GM19023 (cell line): Measurements from ENCODE around the gene MEPE.

Source experiments
- ATAC-seq: cut with Tn5 transposase; IDR thresholded peaks from one replicate; pipeline ENCODE4 v1.9.1; 2021; ENCODE audit warnings: mild to moderate bottlenecking, moderate library complexity; ENCODE audit not compliant: unreplicated experiment

Gene MEPE, protein sequence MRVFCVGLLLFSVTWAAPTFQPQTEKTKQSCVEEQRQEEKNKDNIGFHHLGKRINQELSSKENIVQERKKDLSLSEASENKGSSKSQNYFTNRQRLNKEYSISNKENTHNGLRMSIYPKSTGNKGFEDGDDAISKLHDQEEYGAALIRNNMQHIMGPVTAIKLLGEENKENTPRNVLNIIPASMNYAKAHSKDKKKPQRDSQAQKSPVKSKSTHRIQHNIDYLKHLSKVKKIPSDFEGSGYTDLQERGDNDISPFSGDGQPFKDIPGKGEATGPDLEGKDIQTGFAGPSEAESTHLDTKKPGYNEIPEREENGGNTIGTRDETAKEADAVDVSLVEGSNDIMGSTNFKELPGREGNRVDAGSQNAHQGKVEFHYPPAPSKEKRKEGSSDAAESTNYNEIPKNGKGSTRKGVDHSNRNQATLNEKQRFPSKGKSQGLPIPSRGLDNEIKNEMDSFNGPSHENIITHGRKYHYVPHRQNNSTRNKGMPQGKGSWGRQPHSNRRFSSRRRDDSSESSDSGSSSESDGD

DNA sequence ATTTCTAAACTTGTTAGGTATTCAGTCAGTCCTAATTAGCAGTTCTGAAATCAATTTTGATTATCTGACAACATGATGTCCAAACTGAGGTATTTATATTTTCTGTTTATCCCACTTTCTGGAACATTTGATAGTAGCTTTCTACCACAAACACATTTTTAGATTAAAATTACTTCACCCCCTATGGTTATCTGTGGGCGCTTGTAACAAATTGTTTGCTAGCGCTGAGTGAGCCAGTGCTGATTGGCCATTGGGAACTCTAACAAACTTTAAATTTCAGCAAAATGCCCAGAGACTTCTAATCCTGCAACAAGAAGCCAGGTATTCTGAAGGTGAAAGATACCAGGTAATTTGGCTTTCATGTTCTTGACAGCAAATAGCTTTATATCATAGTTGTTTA, at the start of gene MEPE:
Gene MEPE (plus strand): TSS at position 301 of the 400 bp plus-strand sequence. CDS start 1,746 bp downstream, outside the sequence.
- ATAC-seq, result no peak

DNA sequence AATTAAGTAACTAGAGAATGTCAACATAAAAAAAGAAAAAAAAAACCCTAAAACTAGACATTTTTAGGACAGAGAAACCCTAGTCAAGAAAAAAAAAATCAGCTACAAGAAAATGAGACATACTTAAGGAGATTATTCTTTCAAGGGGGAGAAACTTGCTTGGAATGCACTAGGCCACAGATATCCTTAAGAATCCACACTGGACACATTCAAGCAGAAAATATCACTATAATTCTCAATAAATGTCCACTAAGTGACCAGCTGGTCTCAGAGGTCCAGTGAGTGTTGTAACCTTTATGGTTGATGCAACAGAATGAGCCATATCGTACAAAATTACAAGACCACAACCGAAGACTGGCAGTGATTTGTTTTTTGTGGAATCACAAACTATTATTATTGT, 49.0 kb upstream of the MEPE start:
- no peak for ATAC-seq

DNA sequence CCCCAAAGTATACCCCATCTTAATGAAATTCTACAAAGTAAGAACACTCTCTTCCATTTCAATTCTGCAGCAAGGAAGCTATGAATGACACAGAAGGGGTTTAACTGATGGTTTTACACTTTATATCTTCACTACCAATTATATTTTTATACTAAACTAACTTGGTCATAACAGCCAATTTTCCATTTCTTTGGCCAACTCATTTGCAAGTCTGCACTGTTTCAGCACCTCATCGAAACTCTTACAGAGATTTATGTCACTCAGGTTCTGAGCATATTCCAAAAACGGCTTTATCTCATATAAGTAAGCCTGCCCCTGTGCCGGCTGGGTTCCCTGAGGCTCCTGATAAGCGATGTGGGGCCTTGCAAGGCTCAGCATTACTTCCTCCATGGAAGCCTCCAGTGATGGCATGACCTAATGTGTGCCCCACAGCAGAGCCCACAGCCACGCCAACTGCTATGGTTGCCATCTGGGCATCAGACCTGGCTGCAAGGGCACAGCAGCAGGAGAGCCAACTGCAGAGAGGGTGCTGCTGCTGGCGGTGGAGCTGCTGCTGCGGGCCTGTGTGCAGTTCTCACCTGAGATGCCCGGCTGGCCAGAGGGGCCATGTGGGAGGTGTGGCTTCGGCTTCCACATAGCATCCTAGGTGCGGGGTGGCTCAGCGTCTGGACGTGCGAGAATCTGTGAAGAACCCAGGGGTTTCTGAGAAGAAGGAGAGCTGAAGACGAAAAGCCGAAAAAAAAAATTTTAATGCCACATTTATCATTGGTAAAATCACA, 46.8 kb upstream of the MEPE start:
- ATAC-seq, result no peak

DNA sequence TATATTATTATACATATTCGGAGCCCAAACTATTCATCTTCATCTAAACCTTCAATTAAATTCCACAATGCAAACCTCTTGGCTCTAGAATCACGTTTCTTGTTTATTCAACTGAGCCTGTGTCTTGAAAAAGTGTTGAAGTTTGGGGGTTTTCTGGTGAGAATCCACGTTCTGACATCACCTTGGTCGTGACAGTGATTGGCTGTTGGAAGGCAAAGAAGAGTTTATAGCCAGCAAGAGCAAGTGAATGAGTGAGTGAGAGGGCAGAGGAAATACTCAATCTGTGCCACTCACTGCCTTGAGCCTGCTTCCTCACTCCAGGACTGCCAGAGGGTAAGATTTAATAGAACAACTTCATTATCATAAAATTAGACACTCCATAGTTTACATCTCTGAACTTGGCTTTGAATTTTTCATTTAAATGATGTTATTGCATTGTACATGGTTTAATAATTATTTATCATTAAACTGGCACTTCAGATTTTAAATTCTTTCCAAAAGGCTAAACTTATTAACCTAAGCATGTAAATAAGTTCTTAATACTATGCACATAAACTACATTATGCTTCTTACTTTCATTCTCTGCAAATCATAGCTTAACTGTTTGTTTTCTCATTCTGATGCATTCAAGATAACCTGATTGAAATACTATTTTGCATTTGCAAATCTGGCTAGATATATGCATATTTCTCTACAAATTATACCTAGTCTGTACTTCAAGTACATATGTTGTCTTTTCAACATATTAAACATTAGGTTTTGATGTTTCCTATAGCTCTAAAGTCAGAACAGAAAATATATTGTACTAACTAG, 33.3 kb upstream of the MEPE start, which contains the start of gene IBSP:
Gene IBSP (plus strand): TSS at position 254 of the 813 bp plus-strand sequence. CDS start 2,808 bp downstream, outside the sequence.
- no peak for ATAC-seq

DNA sequence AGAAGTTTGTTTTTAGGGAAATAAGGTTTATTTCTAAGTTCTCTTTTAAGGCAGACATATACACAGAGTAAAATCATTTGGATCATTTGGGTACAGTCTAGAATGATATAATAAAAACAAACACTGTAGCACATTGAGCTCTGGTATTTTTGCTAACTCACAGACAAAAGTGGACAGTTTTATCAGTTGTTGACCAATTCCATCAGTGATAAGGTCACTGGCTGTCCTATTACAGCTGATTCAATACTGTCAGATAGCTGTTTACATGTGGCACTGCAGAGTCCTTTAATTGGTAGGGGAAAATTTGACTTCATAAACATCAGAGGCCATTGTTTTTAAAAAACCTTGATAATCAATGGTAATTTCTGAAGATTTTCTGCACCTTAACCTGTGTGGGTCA, 29.9 kb upstream of the MEPE start:
- no peak for ATAC-seq

DNA sequence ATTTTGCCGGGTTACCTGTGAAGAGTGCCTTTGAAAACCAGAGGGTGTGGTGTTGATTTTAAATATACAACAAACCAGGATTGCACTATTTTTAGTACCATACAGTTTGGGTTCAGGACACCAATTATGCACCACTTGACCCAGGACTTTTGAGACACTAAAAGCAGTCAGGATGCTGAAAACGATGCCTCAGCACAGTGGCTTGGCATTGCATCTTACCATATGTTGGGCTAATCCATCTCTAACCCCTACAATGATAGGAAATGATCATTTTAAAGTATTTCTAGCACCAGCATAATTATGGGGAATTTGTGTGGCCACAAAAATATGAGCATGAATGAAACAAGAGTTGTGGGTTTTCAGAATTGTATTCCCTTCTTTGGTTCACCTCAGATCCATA, 29.3 kb upstream of the MEPE start:
- ATAC-seq, result no peak

DNA sequence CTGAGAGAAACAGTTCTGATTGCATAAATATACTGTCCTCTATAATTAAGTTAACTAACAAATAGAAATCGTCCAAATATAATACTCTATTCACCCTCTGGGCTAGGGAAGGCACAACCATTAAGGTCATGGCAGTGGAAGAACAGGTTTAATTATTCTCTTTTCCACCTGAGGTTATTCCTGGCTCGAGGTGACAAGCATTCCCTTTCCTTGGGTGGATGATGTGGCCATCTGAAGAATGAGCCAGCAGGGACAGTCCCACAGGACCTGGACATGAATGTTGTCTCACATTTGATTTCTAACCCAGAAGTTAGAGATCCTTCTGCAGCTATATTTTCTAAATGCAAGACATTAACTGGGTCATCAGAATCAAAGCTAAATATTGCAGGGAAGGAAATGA, 27.9 kb upstream of the MEPE start:
- no peak for ATAC-seq

DNA sequence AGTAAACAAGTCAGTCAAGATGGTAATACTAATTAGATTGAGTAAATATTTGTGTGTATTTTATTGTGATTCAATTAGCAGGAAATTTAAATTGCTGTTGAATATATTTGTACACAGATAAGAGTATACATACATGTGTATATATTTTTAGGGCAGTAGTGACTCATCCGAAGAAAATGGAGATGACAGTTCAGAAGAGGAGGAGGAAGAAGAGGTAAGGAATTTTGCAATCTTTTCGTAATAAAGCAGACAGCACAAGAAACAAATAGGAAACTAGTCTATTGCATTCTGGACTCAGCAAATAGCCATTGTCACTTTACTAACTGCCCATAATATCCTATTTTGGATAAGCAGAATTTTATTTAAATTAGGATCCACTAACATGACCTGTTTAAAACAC, 26.8 kb upstream of the MEPE start:
- ATAC-seq, result no peak

DNA sequence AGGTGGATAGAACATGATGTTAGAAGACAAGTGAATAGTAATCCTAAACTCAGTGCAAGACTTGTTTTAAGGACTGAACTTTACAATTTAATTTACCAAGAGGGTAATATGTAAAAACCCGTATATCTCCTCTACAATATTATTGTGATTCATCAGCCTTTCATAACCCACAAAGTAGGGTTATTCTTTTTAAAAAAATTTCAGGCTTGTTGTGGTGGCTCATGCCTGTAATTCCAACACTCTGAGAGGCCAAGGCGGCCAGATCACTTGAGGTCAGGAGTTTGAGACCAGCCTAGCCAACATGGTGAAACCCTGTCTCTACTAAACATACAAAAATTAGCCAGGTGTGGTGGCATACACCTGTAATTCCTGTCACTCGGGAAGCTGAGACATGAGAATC, 26.2 kb upstream of the MEPE start:
- ATAC-seq, result no peak

DNA sequence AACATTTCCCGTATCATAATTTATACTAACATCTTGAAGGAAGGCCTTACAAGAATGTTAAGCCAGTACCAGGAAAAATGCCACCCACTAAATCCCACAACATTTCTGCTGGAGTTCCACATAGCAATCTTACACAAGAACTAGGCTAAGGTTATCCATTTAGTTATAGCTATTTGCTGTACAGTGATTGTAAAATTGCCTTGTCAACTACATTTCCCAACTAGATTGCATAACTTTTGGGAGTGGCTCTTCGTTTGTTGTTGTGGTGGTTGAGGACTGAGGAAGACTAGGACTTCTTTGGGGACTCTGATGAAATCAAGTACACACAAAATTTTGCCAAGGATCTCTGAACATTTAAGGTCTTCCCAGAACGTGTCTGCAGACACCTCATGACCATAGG, 25.4 kb upstream of the MEPE start:
- no peak for ATAC-seq

DNA sequence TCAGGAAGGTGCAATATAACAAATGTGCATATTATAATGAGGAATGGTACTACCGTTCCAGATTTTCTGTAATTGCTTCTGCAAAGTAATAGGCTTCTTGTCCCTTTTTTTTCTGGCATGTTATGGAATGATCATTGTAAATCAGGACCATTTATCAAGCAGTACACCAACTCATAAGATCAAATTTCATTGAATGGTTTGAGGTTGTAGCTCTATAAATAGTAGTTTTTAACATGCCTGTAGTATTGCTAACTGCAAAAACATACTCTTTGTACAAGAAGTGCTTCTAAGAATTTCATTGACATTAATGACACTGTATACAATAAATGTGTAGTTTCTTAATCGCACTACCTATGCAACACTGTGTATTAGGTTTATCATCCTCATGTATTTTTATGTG, 20.8 kb upstream of the MEPE start:
- no peak for ATAC-seq

DNA sequence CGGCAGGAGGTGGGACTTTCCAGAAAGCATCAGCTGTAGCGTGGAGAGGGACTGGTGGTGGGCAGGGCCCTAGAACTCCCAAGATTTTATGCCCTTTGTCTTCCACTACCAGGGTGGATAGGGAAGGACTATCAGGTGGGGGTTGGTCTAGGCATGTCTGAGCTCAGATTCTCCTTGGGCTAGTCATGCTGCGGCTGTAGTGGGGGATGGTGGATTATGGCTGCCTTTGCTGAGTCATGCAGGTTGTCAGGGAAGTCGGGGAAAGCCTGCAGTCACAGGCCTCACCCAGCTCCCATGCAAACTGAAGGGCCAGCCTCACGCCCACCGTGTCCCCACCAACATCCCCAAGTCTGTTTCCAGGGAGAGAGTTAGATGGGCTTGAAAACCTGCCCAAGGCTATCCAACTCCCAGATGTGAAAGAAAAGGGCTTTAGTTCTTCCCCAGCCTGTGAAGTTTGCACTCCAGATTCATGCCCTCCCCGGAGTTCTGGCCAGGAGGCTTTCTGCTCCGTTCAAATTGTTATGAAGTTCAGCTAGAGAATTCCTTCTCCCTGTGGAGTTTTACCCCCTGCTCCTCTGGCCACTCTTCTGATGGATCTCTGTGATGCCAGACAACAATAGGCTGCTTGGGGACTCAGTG, 13.4 kb upstream of the MEPE start:
- no peak for ATAC-seq

DNA sequence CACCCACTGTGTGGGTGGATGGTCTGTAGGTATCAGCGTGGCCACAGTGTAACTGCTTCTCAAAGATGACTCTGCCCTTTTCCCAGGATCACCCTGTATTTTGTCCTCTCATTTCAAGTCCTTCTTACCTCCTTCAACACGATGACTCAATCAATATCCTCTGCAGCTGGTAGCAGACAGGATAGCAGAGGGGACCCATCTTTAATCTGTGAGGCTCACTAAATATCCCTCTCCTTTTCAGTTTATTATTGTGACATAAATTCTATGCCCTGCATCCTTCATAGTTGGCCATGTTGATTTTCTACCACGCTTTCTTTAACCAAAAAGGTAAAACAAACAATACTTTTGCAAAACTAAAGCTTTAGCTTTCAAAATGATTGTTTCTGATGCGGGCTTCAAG, 9.6 kb upstream of the MEPE start:
- ATAC-seq, result no peak

DNA sequence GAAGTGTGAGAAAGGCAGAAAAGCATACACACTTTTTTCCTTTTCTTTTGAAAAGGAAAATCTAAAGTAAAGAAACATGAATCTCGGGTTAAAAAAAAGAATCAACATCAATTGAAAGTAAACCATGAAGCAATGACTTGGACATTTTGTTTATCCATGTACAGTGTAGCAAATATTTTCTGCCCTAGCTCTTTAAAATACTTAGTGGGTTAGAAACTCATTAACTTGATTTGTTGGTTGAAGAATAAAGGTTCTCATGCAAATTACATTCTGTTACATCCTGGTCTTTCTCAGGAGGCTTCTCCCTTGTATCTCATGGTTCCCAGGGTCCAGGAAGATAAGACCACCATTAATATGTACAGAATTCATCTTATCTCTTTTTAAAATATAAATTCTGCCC, 9.0 kb upstream of the MEPE start:
- ATAC-seq, result no peak

DNA sequence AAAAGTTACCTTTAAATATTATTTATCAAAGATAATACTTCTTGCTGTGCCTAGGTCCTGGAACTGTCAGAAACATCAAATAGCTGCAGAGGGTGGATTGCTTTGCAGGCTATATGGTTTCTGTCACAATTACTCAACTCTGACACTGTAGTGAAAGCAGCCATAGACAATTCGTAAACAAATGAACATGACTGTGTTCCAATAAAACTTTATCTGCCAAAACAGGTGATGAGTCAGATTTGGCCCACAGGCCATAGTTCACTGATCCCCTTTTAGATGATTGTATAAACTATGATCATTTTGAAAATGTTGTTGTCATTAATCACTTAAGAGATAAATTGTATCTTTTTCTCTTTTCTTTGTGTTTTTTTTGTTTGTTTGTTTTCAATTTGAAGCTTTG, 8.4 kb upstream of the MEPE start:
- ATAC-seq, result no peak

DNA sequence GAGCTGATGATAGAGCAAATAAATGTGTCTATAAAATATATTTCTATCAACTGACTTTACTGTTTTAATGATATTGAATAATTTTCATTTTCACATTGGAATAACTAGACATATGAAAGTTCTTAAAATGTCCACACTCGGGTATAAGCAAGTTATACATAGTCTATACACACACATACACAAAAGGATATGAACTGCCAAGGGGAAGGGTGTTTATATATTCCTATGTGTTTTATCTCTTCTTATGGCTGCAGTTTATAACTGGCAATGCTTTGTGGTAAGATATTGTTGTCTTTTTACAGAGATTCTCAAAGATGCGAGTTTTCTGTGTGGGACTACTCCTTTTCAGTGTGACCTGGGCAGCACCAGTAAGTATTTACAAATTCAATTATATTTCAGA, 1.6 kb downstream of the MEPE start:
- no peak for ATAC-seq

DNA sequence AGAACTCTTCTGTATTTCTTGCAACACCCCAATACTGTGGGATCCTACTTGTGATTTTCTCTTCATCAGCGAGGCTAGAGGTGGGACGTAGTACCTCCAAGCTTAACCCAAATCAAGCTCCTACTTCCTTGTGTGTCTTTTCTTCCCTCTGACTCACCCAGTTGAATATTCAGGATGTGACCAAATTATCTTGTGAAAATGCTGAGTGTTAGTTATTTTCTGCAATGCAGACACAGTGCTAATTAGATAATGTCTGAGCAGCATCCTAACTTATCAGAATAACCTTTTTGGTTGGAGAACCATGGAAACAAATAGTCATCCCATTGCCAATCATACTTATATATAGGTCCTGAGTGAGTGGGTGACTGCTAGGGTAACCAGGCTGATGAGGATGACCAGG, 2.4 kb downstream of the MEPE start:
- no peak for ATAC-seq

DNA sequence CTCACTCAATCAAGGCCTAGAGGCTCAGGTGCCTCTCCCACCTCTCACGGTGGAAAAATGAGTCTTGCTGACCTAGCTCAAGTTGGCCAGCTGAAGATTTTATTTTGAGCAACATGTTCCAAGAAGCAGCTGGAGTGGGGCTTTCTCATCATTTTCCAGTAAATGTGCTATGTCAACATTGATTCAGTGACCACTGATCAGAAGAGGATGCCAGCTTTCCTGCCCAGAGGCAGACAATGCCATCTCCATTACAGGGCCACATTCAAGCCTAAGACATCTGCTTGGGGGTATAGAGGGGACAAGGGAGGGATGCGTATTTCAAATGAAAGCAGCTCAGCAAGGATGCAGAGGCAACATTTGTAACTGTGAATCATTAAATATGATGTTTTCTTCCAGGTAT, 3.0 kb downstream of the MEPE start:
- ATAC-seq, result no peak

DNA sequence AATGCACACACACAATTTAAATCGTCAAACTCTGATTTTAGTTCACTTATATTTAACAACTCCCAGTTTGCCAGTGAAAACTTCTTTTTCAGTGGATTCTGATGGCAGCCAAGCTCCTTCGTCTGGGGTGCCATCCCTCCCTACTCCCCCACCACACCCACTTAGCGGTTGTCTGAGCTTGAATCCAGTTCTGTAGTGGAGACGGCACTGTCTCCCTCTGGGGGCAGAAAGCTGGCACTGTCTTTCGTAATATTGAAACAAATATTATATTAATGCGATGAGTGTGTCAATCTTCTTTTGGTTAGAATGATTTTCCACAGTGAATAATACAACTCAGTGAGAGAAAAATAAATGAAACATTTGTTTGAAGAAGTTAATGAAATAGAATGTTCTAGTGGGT, 5.4 kb downstream of the MEPE start:
- no peak for ATAC-seq

DNA sequence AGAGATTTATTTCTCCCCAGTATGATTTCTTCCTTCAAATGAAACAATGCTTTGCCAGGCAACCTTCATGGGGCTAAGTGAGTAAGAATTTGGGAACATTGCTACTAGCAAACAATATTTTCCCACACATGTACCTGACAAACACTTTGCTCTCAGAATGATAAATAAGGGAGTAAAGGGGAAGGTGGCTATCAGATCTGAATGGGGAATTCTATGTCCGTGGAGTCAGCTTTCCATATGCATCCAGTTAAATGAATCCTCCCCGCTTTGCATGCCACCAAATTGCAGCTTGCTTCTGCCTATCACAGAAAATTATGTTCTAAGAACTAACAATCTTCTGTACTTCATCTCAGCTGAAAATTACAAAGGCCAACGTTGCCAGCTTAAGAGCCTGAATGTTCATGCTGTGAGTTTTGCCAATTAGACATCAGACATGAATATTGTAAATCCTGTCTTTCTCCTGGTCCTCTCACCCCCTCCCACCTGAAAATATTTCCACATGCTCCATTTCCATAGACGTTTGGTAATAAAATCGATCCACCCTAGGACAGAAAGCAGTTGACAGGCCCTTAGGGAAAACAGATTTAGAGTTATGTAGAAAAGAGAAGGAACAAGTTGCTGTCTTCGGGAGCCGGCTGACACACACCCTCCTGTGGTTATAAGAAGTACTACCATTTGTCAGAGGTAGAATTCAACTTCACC, 6.3 kb downstream of the MEPE start:
- peak; percentile 64 for ATAC-seq
